ENCODE measurements around the gene COL6A3.
A peak's percentile ranks its signal among the peaks of the same experiment; 100 is the strongest.

Gene COL6A3

DNA sequence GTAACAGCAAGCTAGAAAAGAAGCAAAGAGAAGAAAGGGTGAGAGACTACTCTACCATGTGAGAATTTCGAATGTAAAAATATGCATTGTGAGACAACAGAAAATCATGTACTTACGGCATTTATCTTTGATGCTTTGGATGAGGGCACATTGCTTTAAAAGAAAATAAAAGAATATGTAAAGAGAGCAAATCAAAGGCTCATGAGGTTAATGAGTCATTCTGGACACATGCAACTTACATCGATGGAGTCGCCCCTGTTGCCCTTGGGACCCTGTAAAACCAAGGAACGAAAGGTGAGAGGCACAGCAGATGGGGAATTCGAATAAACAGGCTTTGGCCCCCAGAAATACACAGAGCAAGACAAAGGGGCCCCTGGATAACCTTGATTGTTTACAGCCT, 69.0 kb downstream of the COL6A3 start:
- DNase-seq = no peak

DNA sequence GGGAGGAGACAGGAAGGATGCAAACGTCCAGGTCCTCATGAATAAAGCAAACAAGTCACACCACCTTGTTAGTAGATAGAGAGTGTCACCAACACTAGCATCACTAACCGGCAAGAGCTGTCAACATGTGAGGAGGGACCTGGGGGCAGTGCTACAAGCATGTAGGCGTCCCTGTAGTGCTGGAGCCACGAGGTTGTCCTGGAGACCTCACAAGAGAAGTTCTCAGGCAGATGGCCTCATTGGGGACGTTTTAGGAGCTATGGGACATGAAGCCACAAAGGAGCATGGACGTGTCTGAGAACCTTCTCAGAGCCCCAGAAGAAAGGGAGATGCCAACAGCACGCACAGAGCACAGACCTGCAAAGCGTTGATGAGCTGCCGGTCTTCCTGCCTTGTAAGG, 70.0 kb downstream of the COL6A3 start:
- no peak for DNase-seq

GRCh38 chr2:237341872-237342271, 72.1 kb downstream of the COL6A3 start:
- no peak for DNase-seq

DNA sequence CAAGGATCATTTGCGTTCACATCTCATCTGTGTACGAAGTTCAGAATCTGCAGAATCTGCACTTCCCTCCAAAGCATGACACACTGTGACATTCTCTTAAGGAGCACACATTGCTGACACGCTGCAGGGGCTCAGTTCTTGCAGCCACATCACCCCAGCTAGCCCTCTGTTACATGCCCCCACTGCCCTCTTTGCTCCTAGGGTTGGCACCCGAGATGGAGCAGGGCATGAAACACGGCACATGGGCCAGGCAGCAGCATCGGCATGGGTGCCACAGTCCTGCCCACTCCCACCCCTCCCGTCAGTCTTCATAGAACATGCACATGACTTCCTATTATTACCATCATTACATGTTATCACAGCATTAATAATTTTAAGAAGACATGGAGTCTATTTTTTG, 76.4 kb downstream of the COL6A3 start:
- no peak for DNase-seq

DNA sequence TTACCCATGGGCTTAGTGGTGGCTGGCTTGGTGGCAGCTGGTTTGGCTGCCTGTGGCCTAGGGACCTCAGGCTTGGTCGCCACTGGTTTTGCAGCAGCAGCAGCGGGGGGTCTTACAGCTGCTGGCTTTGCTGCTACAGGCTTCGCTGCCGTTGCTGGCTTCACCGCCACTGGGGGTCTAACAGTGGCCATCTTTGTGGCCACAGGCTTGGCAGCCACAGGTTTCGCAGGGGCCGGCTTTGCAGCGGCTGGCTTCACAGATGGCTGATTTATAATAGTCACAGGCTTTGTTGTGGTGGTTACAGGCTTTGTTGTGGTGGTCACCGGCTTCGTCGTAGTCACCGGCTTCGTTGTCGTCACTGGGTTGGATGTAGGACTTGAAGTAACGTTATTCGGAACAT, 77.8 kb downstream of the COL6A3 start:
- DNase-seq = peak; percentile 37

- peak; percentile 33 for DNase-seq
These were observed 80.2 kb downstream of the COL6A3 start for GRCh38 chr2:237333748-237334147.

- peak; percentile 32 for DNase-seq
These were observed 83.4 kb downstream of the COL6A3 start for GRCh38 chr2:237330541-237330940.

DNA sequence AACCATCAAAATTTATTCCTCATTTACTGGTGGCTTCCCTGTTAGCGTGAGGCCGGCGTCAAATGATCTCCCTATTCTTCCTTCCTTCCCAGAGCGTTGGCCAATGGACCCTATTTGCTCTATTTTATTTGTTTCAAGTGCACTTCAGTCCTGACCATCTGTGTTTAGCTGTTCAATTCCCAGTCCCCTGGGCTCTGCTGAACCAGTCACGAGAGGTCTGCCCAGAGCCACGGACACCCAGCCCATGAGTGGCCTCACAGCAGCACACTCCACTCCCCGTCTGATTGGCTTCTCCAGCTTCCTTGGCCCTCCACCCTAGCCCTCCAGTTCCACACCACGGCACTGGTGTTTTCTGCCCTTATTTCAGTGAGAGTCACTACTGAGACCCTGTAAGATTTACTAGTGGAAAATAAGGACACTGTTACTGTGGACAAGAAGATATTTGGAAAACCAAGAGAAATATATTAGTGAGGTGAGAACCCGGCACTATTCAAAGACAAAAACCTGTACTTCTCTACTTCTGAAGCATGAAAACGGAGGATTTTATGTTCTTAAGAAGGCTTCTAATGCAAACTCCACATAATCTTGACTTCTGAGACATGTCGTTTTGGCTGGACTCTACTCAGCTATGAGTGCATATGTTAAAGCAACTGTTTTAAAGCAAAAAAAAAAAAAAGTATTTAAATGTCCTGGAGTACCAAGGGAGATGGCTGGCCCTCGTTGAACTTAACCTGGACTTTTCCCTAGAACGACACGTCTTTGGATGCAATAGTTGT, 86.6 kb downstream of the COL6A3 start:
- DNase-seq = peak; percentile 23

DNA sequence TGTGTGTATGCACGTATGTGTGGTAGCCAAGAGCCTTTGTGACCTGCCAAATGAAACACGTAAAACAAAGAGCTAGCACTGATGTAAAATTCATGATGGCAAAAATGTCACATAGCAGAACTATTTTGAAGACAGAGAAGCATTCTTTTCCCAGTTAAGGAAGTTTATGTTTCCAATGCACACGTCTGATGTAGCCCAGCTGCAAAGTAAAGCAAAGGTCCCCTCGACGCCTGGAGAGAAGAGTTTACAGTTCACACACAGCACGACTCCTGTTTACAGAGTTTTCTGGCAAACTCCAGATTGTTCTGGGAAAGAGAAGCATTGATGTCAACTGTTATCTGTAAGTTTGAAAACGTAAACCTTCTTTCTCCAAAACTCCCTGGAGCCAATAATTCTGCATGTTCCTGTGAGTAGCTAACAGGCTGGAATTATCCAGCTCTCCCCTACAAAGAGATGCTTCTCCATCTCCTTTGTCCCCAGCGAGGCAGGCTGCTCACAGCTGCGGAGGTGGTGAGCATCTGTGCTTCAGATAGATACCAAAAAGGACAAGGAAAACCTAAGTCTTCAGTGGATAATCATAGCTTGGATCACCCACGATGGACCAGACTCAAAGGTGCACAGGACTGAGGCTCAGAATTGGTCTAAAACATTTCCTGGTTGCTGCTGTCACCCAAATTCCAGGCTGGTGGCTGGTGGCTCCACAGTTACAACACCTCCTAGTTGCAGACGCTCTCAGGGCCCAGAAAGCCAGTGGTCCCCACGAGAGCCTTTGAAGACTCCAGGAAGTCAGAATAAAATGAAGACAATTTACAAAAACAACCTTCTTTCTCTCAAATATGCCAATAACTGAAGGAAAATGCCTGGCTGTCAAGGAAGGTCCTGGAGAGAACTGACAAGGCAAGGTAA, 87.4 kb downstream of the COL6A3 start:
- peak; percentile 38 for DNase-seq

GRCh38 chr2:237324837-237325236, 89.1 kb downstream of the COL6A3 start:
- DNase-seq = peak; percentile 93

- no peak for DNase-seq
These were observed 89.5 kb downstream of the COL6A3 start for GRCh38 chr2:237324405-237324831.

DNA sequence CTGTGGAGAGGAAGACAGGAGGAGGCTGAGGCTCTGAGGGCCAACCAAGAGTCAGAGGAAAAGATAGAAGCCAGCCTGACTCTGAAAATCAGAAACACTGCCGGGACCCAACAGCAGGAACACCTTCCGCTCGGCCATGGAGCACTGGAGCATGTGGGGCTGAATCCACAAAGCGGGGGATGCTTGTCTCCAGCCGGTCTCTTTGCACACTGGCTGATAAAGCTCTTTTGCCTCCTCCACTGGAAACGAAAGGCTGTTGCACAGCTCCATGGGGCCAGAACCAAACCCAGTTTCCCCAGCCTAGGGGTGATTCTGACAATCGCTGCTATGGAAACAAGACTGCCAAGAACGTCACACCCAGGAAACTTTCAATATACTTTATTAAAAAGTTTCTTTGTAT, 90.3 kb downstream of the COL6A3 start:
- peak; percentile 23 for DNase-seq

GRCh38 chr2:237322564-237322963, 91.4 kb downstream of the COL6A3 start:
- no peak for DNase-seq

DNA sequence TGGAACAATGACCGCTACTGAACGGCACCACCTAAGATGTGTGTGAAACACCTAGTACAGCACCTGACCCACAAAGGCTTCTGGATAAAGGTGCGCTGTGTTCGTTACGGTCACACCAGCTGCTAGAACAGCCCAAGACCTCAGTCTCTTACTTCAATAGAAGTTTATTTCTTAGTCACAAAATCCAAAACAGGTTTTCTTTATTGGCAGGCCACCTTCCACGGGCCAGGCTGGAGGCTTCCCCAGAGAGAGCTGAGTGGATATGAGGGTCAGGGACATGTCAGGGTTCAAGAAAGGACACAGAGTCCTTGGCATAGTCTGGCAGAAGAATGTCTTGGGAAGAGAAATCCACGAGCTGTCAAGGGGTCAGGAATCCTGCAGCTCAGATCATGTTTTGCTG, 92.2 kb downstream of the COL6A3 start:
- peak; percentile 29 for DNase-seq

GRCh38 chr2:237320801-237321560, 93.0 kb downstream of the COL6A3 start:
- DNase-seq = peak; percentile 24

GRCh38 chr2:237319887-237320286, 94.1 kb downstream of the COL6A3 start:
- DNase-seq = no peak

- peak; percentile 48 for DNase-seq
These were observed 94.7 kb downstream of the COL6A3 start for GRCh38 chr2:237319086-237319820.

DNA sequence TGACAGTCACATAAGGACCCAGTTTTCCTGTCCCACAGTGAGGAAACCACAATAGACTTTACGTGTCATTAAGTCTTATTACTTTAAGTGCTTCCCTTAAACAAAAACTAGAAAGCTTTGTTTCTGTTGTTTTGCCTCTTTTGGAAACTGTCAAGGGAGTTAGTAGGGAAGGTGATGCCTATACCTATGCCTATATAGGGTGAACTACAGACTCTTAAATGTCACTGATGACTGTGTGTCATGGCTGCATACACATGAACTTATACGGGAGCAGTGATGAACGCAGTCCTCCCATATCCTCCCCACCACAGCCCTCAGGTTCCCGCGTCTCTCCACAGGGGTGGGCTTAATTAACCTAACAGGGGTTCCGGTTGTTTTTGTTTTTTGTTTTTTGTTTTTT, 97.6 kb downstream of the COL6A3 start:
- DNase-seq = peak; percentile 28

- DNase-seq = peak; percentile 47
These were observed 98.1 kb downstream of the COL6A3 start for GRCh38 chr2:237315829-237316225.

DNA sequence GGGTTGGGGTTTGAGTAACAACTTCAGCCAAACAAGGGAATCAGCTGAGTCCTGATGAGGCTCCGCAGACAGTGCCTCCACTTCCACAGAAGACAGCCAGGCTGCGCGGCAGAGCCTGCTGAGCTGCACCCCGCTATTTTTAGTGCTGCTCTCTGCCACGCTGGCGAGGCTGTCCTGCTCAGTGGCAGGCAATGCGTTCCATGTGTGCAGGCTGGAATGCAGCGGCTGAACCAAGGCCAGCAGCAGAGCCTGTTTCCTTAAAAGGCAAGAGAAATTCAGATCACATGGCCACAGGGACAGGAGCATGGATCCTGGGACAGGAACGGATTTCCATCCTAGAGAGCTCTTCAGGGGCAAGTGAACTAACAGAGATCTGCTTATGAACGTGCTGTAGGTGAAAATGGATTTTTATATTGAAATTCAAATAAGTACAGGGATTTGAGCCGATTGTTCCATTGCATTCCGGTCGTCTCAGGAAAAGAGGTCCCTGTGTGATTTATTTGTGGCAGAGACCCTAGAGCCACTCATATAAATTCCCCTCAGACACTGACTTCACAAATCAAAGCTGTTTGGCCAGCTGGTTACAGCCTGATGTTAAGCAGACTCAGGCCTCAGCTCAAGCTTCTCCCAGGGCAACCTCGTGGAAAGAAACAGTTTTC, 98.7 kb downstream of the COL6A3 start:
- DNase-seq = peak; percentile 92

GRCh38 chr2:237314681-237315080, 99.3 kb downstream of the COL6A3 start:
- no peak for DNase-seq

GRCh38 chr2:237314198-237314597, 99.8 kb downstream of the COL6A3 start:
- no peak for DNase-seq

Measured in islet precursor cell (in vitro differentiated cells).